ENCODE measurements around the gene KDM4C.

Gene KDM4C

DNA sequence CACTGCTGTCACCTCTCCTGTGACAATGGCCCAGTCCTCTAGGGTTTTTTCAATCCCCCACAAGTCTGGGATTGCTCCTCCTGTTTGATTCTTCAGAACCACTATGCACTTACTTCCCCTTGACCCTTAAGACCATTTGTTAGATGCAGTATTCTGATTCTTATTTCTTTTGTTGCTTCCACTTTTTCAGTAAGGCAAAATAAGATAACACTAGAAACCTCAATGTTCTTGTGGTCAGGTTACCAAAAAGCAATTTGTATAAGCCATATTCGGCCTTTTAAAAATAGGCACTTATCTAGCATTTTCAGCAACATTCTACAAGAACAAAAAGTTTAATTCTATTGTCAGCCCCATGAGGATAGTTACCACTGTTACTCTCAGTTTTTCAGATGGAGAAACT, 220.0 kb downstream of the KDM4C start:
- TF ChIP-seq RAD21 (IDR thresholded peaks at IDR 0.05; ENCODE audit: low read depth) (no peak), EGR1 (IDR thresholded peaks at IDR 0.05) (no peak), CEBPB (IDR thresholded peaks at IDR 0.05) (no peak), TEAD4 (IDR thresholded peaks at IDR 0.05) (no peak), TAF1 (IDR thresholded peaks at IDR 0.05; ENCODE audit: low read depth) (no peak), TCF12 (IDR thresholded peaks at IDR 0.05; ENCODE audit: low read depth) (no peak), EP300 (IDR thresholded peaks at IDR 0.05; ENCODE audit: borderline replicate concordance) (no peak)
- TF ChIP-seq, protein P1, sequence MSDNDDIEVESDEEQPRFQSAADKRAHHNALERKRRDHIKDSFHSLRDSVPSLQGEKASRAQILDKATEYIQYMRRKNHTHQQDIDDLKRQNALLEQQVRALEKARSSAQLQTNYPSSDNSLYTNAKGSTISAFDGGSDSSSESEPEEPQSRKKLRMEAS (IDR thresholded peaks at IDR 0.05) = no peak

DNA sequence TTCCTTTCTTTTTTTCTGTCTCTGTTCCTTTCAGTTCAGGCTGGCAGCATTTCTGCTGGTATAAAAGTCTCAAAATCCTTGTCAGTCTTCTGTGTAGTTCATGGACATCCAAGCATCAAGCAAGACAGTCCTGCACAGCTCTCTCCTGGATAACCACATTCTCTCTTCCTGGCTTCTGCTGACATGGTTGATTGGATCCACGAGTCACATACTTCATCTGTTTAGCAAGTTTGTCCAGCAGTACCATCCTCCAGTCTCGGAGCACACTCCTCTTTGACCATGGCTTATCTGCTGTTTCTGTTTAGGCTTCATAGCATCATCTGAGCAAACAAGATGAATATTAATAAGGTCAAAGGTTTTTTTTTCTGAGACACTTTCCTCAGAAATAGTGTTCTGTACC, 220.8 kb downstream of the KDM4C start:
- TF ChIP-seq, protein P1 (IDR thresholded peaks at IDR 0.05) = no peak
- TF ChIP-seq ZBTB7A (IDR thresholded peaks at IDR 0.05; ENCODE audit: low read depth) (no peak), RAD21 (IDR thresholded peaks at IDR 0.05; ENCODE audit: low read depth) (no peak), NFIC (IDR thresholded peaks at IDR 0.05) (no peak), TAF1 (IDR thresholded peaks at IDR 0.05; ENCODE audit: low read depth) (no peak), CREB1 (IDR thresholded peaks at IDR 0.05; ENCODE audit: low read depth) (no peak), EGR1 (IDR thresholded peaks at IDR 0.05) (no peak), TEAD4 (IDR thresholded peaks at IDR 0.05) (no peak), CEBPB (IDR thresholded peaks at IDR 0.05) (no peak), FOXM1 (IDR thresholded peaks at IDR 0.05; ENCODE audit: borderline replicate concordance, low read depth) (no peak), TCF12 (IDR thresholded peaks at IDR 0.05; ENCODE audit: low read depth) (no peak), EP300 (IDR thresholded peaks at IDR 0.05; ENCODE audit: borderline replicate concordance) (no peak), YY1 (IDR thresholded peaks at IDR 0.05; ENCODE audit: low read depth) (no peak)
- TF ChIP-seq, protein P2, sequence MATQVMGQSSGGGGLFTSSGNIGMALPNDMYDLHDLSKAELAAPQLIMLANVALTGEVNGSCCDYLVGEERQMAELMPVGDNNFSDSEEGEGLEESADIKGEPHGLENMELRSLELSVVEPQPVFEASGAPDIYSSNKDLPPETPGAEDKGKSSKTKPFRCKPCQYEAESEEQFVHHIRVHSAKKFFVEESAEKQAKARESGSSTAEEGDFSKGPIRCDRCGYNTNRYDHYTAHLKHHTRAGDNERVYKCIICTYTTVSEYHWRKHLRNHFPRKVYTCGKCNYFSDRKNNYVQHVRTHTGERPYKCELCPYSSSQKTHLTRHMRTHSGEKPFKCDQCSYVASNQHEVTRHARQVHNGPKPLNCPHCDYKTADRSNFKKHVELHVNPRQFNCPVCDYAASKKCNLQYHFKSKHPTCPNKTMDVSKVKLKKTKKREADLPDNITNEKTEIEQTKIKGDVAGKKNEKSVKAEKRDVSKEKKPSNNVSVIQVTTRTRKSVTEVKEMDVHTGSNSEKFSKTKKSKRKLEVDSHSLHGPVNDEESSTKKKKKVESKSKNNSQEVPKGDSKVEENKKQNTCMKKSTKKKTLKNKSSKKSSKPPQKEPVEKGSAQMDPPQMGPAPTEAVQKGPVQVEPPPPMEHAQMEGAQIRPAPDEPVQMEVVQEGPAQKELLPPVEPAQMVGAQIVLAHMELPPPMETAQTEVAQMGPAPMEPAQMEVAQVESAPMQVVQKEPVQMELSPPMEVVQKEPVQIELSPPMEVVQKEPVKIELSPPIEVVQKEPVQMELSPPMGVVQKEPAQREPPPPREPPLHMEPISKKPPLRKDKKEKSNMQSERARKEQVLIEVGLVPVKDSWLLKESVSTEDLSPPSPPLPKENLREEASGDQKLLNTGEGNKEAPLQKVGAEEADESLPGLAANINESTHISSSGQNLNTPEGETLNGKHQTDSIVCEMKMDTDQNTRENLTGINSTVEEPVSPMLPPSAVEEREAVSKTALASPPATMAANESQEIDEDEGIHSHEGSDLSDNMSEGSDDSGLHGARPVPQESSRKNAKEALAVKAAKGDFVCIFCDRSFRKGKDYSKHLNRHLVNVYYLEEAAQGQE (IDR thresholded peaks at IDR 0.05; ENCODE audit: low read depth) = no peak
- TF ChIP-seq, protein P3, sequence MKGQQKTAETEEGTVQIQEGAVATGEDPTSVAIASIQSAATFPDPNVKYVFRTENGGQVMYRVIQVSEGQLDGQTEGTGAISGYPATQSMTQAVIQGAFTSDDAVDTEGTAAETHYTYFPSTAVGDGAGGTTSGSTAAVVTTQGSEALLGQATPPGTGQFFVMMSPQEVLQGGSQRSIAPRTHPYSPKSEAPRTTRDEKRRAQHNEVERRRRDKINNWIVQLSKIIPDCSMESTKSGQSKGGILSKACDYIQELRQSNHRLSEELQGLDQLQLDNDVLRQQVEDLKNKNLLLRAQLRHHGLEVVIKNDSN (IDR thresholded peaks at IDR 0.05) = no peak

DNA sequence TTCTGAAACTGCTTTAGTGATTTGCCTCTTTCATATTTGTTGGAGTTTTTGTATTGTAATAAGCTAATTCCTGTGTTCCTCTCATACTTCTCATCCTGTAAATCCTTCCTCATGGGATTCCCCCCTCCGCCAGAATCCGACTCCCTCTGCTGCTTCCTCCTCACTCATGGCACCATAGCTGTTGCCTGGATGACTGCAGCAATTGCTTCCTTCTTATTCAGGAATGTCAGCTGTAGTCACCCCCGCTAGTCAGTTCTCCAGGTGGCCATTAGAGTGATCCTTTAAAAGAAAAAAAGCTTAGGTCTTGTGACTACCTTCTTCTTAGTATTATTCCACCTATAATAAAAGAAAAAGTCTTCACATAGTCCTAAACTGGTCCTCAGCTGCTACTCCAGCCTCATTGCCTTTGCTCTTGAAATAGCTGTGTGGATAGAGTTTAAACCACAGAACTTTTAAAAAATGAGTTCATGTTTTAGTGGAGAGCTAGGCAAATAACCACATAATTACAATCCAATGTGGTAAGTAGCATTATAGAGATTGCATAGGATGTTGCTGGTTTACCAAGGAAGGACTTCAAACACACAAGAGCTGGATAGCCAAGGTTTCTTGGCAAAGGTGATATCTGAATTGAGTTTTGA, 227.3 kb downstream of the KDM4C start:
- TF ChIP-seq NFIC (IDR thresholded peaks at IDR 0.05) = no peak
- no peak for TF ChIP-seq FOXM1 (IDR thresholded peaks at IDR 0.05; ENCODE audit: borderline replicate concordance, low read depth)
- TF ChIP-seq, protein P2 (IDR thresholded peaks at IDR 0.05; ENCODE audit: low read depth) = no peak
- no peak for TF ChIP-seq CEBPB (IDR thresholded peaks at IDR 0.05)
- TF ChIP-seq, protein P1 (IDR thresholded peaks at IDR 0.05) = no peak
- no peak for TF ChIP-seq EGR1 (IDR thresholded peaks at IDR 0.05)
- TF ChIP-seq CREB1 (IDR thresholded peaks at IDR 0.05; ENCODE audit: low read depth) = no peak
- TF ChIP-seq ZBTB7A (IDR thresholded peaks at IDR 0.05; ENCODE audit: low read depth) = no peak
- TF ChIP-seq TEAD4 (IDR thresholded peaks at IDR 0.05) = no peak
- TF ChIP-seq, protein P3 (IDR thresholded peaks at IDR 0.05) = no peak
- no peak for TF ChIP-seq EP300 (IDR thresholded peaks at IDR 0.05; ENCODE audit: borderline replicate concordance)
- no peak for TF ChIP-seq RAD21 (IDR thresholded peaks at IDR 0.05; ENCODE audit: low read depth)
- TF ChIP-seq YY1 (IDR thresholded peaks at IDR 0.05; ENCODE audit: low read depth) = no peak
- no peak for TF ChIP-seq TAF1 (IDR thresholded peaks at IDR 0.05; ENCODE audit: low read depth)

DNA sequence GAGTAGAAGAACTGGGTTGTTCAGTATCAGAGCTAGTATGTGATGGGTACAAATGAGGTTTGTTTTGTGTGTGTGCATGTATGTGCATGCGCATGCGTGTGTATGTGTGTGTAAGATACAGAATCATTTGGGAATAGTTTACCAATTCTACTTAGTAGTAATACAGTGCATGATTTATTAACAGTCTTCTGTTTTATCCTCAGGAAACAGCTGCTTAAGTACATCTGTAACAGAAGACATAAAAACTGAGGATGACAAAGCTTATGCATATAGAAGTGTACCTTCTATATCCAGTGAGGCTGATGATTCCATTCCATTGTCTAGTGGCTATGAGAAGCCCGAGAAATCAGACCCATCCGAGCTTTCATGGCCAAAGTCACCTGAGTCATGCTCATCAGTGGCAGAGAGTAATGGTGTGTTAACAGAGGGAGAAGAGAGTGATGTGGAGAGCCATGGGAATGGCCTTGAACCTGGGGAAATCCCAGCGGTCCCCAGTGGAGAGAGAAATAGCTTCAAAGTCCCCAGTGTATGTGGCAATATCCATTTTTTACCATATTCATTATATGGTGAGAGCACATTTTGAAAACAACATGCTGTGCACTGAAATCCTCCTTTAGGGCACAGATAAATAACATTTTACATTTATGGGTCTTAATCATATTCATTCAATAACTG, 228.5 kb downstream of the KDM4C start:
- TF ChIP-seq FOXM1 (IDR thresholded peaks at IDR 0.05; ENCODE audit: borderline replicate concordance, low read depth) (no peak), EGR1 (IDR thresholded peaks at IDR 0.05) (no peak), YY1 (IDR thresholded peaks at IDR 0.05; ENCODE audit: low read depth) (no peak), RAD21 (IDR thresholded peaks at IDR 0.05; ENCODE audit: low read depth) (no peak)
- TF ChIP-seq, protein P1 (IDR thresholded peaks at IDR 0.05) = no peak

DNA sequence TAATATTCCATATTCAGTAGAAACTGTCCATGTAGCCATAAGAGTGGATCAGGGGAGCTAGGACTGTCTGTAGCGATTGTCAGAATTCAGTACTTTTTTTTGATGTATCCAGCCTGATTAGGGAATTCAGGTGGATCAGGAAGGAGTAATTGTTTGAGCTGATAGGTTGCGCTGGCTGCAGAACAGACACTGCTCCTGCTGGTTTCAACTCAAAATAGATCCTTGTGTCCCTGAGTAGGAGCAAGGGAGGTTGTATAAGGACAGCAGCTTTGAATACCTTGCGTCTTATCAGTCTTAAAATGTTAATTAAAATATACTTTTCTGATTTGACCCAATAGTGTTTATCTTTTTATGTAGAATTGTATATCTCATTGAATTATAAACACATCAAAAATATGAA, 229.6 kb downstream of the KDM4C start:
- TF ChIP-seq, protein P1 (IDR thresholded peaks at IDR 0.05) = no peak
- TF ChIP-seq RAD21 (IDR thresholded peaks at IDR 0.05; ENCODE audit: low read depth) (no peak), EGR1 (IDR thresholded peaks at IDR 0.05) (no peak), EP300 (IDR thresholded peaks at IDR 0.05; ENCODE audit: borderline replicate concordance) (no peak), TEAD4 (IDR thresholded peaks at IDR 0.05) (no peak), TCF12 (IDR thresholded peaks at IDR 0.05; ENCODE audit: low read depth) (no peak), FOXM1 (IDR thresholded peaks at IDR 0.05; ENCODE audit: borderline replicate concordance, low read depth) (no peak), CEBPB (IDR thresholded peaks at IDR 0.05) (no peak), NFIC (IDR thresholded peaks at IDR 0.05) (no peak)
- TF ChIP-seq, protein P3 (IDR thresholded peaks at IDR 0.05) = no peak
- TF ChIP-seq, protein P2 (IDR thresholded peaks at IDR 0.05; ENCODE audit: low read depth) = no peak
